ENCODE measurements around the gene LPAR6.
"Not testable (repeated sequence)": the region's sequence is repeated elsewhere in the genome, so short reads cannot be mapped to it uniquely, and the experiment has no call there.

LPAR6 gene, protein sequence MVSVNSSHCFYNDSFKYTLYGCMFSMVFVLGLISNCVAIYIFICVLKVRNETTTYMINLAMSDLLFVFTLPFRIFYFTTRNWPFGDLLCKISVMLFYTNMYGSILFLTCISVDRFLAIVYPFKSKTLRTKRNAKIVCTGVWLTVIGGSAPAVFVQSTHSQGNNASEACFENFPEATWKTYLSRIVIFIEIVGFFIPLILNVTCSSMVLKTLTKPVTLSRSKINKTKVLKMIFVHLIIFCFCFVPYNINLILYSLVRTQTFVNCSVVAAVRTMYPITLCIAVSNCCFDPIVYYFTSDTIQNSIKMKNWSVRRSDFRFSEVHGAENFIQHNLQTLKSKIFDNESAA

DNA sequence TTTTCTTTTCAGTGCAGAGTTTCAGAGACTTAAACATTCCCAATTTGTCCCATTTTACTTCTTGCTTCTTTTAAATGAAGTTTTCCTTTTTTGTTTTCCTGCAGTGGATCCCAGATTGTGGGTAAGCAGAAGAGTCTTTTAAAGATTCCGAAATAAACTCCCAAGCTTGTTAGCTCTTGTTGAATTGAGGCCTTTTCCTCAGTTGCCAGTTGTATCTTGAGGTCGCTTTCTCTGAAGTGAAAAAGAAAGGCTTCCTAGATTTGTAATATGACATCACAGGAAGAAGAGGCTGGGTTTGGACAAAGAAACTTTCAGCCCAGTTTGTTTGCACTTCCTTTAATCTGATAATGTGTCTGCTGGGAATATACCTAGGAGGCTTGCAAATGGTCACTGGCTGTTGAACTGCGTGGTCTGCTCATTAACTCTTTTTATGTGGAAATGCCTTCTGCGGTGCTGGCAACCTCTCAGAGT is at the start of gene LPAR6:
TSS of gene LPAR6 (minus strand) at position 233 of the 471 bp plus-strand sequence. CDS start 690 bp downstream, outside the sequence.
- peak; percentile 35 for DNase-seq

DNA sequence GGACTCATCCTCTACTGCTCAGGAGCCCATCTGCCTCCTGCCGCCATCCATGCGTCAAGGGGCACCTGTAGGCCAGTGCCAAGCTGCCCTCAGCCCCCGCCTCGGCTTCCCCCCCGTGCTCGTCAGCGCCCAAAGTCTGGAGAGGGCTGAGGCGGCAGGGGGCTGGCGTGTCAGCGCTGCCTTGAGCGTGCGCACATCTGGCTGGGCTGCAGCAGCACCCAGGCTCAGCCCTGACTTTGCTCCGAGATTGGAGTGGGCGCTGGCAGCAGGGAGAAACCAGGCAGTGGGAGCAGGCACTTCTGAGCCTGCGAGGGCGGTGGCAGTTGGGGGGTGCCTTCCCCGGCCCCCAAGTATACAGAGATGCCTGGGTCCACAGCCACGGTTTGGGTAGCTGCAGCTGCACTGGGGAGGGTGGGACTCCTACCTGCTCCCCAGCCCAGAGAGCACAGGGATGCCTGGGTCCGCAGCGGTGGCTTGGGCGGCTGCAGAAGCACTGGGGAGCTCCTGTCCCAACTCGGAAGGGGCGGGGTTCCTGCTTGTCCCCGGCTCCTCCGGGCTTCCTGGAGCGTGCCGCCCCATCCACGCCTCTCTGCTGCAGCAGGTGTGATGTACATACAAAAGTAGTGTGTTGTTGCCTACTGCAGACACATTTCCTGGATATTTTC is 44.8 kb upstream of the LPAR6 start:
- no peak for DNase-seq

DNA sequence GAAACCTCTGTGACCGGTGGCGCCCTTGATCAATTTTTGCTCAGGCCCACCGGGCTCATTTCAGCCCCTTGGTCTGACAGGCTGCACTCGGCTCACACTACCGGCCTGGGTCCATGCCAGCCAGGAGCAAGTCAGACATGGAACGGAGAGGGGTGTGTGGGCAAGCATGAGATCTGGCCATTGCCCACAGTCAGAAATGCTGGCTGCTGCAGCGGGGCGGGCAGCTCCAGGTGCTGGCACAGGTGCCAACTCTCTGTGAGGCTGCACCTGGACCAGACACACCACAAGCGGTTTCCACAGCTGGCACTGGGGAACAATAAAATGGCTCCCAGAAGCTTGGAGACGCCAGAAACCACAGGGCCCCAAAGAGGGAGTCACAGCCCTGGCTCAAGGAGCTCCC is 43.6 kb upstream of the LPAR6 start:
- DNase-seq = no peak

DNA sequence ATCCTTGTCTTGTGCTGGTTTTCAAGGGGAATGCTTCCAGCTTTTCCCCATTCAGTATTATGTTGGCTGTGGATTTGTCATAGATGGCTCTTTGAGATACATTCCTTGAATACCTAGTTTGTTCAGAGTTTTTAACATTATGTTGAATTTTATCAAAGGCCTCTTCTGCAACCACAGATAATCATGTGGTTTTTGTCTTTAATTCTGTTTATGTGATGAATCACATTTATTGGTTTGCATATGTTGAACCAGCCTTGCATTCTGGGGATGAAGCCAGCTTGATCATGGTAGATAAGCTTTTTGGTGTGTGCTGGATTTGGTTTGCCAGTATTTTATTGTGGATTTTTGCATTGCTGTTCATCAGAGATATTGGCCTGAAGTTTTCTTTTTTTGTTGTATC is 38.3 kb upstream of the LPAR6 start:
- not testable (repeated sequence) for DNase-seq

DNA sequence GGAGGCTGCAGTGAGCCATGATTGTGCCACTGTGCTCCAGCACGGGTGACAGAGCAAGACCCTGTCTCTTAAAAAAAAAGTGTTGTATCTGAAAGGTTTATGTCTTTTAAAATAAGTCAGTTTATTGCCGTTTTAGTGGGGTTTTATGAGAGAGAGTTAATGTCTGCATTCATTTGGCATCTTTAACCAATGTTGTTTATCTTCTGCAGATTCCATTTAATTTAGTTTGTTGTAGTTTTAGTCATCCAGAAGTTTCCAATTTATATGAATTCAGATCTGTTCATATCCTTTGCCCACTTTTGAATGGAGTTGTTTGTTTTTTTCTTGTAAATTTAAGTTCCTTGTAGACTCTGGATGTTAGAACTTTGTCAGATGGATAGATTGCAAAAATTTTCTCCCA is 36.7 kb upstream of the LPAR6 start:
- DNase-seq = no peak

DNA sequence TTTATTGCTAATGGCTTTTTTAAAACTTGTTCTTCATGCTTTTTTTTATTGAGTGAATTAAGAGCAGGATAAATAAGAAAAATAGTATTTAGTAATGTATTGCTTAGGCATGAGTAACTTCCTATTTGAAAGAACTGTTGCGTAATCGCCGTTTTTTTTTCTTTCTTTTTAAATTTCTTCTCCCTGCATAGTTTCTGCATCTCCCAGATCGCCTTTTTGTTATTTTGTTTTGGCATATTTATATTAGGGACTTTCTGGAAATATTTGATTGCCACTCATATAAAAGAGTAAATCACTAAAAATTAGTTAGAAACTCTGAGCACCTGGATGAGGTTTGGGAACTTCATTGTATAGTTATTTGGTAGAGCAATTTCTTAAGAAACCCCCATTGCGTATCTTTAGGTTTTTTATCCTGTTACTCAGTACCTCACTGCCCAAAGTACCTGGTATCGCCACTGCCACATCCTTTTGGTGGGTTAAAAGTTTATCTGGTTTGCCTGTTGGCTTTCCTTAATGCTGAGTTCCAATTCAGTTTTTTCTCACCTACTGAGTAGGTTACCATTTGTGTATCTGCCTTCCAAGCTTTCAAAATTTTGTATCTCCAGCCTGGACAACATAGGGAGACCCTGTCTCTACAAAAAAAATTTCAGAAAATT is 36.2 kb upstream of the LPAR6 start:
- DNase-seq = no peak

DNA sequence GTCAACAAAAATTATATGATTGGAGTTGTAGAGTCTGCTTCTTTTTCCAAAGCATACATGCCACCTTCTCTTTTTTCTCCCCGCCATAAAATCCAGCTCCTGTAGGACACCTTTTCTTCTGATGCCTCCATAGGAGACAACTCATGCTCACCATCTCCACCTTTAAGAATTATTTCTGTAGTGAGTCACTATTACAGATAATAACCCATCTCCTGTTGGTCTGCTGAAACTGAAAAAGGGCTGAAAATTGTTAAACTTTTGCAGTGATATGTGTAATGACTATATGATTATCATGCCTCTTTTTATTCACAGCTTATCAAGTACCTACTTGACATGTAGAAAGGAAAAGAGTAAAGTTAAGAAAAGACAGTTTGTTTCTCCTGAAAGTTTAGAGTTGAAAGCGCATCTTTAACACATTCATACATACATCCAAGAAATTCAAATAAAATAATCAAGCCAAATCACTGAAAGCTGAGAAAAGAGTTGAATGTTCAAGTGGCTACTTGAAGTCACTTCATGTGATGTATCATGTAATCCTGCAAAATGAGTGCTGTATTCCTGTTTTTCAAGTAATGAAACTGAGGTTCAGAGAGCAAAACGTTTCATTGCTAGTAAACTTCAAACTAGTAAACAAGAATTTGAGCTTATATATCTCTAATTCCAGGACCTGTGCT is 35.5 kb upstream of the LPAR6 start:
- no peak for DNase-seq

DNA sequence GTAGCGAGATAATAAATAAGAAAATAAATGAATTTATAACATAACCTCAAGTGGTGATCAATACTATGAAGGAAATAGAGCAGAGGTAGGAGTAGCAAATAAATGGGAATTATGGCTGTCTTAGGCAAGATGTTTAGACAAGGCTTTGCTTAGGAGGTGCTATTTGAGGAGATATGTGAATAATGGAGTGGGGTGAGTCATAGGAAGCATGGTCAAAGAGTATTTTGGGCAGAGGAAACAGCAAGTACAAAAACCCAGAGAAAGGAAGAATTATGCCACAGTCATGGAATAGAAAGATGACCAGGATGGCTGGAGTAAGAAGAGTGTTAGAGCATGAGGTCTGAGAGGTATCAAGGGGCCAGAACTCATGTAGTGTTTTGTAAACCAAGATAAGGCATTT is 33.6 kb upstream of the LPAR6 start:
- no peak for DNase-seq

DNA sequence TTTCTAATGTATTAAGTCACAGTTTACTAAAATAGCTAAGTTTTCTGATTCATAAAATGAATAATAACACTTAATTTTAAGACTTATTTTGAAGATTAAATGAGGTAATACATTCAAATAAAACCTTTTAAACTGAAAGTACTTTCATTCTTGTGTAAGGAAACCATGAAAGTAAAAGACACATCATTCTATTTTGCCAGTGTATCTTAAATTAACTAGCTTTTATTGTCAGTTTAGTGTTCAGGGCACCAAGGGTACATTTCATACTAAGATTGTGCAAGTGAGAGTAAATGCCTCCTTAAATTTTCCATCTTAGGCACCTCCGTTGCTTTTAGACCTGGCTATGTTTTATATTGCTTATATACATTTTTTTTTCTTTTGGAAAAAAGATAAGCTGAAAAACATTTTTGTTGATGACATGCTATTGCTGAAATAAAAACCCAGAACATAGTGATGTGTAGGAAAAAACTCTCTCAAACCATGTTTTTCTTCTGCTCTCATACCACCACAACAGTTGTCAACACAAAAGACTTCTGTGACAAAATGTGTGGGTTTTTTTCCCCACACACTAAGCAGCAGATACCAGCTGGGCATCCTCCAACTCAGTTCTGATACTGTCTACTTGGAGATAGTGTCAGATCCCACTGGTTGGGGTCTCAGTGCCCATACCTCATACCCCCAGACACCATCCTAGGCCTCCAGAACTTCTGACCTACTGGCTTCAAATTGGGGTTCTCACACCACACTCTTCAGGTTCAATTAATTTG is 30.7 kb upstream of the LPAR6 start:
- DNase-seq = no peak

DNA sequence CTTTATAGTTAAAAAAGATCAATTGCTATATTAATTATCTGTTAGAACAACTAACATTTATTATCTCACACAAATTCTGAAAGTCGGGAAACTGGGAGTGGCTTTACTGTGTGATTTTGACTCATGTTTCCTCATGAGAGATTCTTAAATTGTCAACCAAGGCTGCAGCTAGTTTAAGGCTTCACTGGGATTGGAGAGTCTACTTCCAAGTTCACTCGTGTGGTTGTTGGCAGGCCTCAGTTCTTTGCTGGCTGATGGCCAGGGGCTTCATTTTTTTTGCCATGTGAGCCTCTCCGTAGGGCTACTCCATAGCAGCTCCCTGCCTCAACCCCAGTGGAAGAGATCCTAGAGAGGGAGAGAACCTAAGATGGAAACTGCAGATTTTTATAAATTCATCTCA is 24.5 kb upstream of the LPAR6 start:
- no peak for DNase-seq

DNA sequence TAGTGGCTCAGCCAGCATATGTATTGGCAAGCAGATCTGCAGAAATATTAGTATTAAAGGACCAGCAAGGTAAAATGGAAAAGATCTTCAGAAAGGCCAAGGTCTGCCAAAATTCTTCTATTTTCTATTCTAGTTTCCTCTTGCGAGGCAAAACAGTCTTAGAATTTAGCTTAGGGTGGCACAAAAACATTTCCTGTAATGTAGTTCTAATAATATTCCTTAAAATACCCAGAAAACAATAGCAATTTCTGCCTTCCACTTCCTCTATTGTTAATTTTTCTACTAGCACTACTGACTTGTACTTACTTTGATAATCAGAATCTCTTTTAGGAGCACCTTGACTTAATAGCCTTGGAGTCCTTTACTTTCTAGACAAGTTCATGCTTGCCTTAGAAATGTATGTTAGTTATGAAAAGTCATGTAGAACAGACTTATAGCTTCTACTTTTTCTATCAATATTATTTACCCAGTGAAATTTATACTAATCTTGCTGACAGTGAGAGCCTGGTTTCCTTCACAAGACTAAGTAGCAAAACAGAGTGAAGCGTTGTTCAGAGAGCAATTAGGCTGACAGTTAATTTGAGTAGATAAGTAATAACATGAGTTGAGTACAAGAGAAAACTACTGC is 23.9 kb upstream of the LPAR6 start:
- DNase-seq = no peak

DNA sequence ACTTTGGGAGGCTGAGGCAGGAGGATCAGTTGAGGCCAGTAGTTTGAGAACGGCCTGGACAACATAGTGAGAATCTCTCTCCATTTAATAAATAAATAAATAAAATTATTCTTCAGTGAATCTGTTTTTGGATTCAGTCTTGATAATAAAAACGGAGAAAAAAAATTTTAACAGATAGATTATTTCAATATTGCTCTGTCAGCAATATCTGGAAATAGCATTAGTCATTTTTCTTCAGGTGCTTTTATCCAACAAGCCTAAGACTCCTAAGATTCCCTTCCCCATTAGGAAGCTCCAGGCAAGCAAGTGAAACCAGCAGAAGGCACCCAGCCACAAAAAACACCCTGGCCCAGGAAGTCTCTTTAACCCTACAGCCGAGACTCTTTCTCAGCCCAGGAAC is 21.3 kb upstream of the LPAR6 start:
- no peak for DNase-seq

DNA sequence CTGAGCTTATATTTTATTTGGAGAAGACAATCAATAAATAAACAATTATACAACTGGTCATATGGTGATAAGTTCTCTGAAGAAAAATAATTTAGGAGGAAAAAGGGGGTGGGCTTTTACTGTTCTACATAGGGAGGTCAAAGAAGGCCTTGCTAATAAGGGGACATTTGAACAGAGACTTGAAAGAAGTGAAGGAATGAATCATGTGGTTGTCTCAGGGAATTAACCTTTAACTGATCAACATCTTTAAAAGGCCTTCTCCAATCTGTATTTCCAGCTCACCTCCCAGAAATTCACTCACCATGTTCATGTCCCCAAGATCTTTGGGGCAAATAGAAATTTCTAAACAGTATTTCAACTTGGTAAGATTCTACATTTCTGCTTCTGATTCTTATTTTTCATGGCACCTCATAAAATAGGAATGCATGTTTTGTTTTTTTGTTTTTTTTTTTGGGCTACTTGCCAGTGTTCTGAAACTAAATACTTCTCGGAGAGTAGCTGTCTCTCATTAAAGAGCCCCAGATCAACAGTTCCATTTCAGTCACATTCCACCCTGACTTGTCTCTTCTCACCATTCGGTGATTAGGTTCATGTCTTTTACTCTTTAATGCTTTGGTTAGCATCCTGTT is 19.2 kb upstream of the LPAR6 start:
- DNase-seq = no peak

DNA sequence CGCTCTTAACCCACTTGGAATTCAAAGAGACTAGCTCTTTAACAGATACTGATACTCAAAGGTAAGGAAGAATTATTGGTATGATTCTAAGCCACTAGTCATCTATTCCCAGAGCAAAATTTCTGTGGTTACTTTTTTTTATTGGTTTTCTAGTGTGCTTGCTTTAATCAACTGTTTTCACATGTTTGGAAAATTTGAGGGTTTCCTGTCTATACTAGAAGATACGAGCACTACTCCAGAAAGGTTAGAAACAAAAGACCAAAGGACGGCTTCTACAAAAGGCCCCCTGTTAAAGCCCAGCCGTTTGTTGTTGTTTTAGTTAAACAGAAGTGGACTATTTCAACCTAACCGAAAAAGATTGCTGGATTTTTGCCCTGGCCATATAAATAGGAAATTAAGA is 18.5 kb upstream of the LPAR6 start:
- no peak for DNase-seq

DNA sequence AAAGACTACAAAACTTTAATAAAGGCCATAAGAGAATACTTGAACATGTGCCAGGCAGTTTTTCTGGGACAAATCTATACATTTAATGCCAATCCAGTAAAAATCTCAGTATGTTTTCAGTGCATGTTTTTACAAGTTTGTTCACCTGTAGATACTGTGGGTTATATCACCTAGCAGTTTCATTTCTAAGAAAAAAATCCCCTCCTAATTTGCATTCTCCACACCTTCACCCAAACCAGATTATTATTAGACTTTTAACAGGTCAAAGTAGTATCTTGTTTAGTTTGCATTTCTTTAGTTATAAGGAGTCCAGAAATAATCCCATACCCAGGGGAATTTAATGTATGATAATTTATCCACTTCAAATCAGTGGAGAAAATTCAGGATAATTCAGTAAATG is 17.0 kb upstream of the LPAR6 start:
- no peak for DNase-seq

DNA sequence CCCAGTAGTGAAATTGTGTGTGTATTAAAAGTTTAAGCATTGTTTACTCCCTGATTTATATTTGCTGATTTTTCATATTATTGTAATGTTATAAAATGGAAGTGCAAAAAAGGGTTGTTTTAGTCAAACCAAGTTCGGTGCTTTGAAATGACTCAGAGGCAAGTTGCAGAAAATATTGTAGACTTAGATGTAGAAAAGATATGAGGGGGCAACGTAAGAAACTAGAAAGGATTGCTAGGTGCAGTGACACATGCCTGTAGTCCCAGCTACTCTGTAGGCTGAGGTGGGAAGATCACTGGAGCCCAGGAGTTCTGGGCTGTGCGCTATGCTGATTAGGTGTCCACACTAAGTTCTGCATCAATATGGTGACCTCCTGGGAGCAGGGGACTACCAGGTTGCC is 16.1 kb upstream of the LPAR6 start:
- no peak for DNase-seq

DNA sequence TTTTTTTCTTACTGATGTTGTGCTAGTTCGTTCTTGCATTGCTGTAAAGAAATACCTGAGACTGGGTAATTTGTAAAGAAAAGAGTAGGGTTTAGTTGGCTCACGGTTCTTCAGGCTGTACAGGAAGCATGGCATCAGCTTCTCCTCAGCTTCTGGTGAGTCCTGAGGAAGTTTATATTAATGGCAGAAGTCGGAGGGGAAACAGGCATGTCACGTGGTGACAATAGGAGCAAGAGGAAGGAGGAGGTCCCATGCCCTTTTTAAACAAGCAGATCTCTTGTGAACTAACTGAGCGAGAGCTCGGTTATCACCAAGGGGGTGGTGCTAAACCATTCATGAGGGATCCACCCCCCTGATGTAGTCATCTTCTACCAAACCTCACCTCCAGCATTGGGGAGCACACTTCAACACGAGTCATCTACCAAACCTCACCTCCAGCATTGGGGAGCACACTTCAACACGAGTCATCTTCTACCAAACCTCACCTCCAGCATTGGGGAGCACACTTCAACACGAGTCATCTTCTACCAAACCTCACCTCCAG is 13.9 kb upstream of the LPAR6 start:
- not testable (repeated sequence) for DNase-seq

DNA sequence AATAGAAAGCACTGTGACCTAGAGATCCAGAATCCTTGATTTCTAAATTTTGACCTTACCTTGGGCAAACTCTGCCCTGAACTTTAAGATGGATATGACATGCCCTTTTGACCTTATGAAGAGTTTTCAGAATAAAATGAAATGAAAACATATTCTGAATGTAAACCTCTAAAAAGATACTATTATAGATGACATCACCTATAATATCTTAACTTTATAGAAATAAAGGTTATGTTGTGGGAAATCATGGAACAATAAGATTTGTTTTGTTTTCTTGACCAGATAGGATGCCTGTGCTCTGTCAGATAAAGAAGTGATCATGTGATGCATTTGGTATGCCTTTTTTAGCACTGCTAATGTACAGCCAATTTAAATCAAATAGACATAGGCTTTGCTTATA is 13.1 kb upstream of the LPAR6 start:
- DNase-seq = no peak

DNA sequence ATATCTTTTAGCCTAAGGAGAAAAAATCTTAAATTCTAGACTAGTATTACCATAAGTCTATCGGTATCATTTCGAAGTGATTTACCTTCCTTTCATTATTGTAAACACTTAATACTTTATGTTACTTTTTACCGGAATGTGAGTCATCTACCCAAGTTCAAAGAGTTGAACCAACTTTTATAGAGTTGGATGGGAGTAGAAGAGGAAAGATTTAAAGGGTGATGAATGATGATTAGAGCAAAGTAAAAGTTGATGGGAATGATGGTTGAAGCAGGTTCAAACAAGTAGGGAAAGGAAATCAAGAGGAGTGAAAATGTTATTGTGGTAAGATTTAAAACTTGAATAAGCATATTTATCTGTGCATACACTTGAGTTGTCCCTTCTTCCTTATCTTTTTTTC is 11.3 kb upstream of the LPAR6 start:
- DNase-seq = no peak

DNA sequence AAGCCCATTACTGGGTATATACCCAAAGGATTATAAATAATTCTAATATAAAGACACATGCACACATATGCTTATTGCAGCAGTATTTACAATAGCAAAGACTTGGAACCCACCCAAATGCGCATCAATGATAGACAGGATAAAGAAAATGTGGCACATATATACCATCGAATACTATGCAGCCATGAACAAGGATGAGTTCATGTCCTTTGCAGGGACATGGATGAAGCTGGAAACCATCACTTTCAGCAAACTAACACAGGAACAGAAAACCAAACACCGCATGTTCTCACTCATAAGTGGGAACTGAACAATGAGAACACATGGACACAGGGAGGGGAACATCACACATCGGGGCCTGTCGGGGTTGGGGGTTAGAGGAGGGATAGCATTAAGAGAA is 9.1 kb upstream of the LPAR6 start:
- not testable (repeated sequence) for DNase-seq

DNA sequence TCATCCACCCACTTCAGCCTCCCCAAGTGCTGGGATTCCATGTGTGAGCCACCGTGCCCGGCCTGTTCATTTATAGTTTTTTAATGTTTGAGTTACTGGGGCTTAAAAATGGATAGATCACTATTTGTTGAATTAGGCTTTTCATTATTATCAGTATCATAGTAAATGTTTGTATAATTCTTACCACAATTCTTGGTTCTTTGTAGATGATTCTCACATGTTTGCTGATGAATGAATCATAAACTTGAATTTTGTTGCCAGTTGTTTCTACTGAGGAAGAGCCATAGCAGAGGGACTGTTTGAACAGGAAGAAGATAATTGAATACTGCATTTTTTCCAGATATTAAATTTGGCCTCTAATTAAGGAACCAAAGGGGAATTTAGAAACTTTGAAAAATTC is 2.6 kb upstream of the LPAR6 start:
- no peak for DNase-seq
